Stimulated activated CD8-positive, alpha-beta memory T cell treated with anti-CD3 and anti-CD28 coated beads, Interleukin-4, amount 100 ng/mL, for 24 hours (primary cell): ENCODE results near the gene SENP3.
A peak's percentile ranks its signal among the peaks of the same experiment; 100 is the strongest.

Experiments
- DNase-seq: peaks from one replicate; pipeline ENCODE4 v3.0.0-alpha.2; 2020; ENCODE audit warnings: low read depth

The SENP3 gene

DNA sequence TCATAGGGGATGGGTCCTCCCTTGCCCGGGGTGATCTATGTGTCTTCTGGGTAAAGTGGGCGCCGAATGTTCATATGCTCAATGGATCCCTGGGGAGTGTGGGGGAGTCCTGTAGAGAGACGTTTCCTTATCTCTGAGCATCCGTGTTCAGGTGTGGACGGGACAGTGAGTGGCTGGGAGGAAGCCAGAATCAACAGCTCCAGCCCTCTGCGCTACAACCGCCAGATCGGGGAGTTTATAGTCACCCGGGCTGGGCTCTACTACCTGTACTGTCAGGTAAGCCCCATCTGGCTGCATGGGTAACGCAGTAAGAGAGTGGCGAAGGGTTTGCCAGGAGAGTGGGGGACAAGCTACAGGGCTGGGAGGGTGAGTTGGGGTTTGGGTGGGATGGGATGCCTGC is 5.1 kb upstream of the SENP3 start:
- no peak for DNase-seq

DNA sequence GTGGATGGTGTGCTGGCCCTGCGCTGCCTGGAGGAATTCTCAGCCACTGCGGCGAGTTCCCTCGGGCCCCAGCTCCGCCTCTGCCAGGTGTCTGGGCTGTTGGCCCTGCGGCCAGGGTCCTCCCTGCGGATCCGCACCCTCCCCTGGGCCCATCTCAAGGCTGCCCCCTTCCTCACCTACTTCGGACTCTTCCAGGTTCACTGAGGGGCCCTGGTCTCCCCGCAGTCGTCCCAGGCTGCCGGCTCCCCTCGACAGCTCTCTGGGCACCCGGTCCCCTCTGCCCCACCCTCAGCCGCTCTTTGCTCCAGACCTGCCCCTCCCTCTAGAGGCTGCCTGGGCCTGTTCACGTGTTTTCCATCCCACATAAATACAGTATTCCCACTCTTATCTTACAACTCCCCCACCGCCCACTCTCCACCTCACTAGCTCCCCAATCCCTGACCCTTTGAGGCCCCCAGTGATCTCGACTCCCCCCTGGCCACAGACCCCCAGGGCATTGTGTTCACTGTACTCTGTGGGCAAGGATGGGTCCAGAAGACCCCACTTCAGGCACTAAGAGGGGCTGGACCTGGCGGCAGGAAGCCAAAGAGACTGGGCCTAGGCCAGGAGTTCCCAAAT is 4.5 kb upstream of the SENP3 start:
- no peak for DNase-seq

DNA sequence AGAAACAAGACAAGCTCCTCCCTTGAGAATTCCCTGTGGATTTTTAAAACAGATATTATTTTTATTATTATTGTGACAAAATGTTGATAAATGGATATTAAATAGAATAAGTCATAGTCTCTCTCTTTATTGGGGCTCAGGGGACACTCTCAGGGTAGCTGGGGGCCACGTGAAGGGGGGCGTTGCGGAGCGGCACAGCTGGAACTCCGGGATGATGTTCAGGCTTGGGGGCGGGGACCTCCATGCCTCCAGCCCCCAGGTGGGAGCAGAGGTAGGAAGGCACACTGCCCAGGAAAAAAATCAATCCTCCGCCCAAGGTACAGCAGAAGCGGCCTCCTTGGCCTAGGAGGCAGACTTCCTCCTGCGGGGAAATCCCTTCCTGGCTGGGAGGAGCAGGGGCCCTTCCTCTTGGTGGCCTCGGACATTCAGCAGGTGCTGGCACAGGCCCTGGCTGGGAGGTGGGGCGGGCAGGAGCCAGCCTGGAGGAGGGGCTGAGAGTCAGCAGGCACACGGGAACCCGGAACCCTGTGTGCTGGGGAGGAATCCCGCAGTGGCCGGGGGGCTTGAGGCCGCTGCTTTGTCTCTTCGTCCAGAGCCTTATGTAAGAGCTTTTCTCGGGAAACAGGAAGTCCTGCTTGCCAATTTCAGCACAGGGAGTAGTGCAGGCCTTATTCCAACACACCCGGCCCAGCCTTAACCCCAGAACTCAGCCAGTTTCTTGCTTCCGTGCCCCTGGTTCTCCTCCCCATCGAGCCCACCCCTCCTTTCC is 3.8 kb upstream of the SENP3 start:
- DNase-seq: no peak

DNA sequence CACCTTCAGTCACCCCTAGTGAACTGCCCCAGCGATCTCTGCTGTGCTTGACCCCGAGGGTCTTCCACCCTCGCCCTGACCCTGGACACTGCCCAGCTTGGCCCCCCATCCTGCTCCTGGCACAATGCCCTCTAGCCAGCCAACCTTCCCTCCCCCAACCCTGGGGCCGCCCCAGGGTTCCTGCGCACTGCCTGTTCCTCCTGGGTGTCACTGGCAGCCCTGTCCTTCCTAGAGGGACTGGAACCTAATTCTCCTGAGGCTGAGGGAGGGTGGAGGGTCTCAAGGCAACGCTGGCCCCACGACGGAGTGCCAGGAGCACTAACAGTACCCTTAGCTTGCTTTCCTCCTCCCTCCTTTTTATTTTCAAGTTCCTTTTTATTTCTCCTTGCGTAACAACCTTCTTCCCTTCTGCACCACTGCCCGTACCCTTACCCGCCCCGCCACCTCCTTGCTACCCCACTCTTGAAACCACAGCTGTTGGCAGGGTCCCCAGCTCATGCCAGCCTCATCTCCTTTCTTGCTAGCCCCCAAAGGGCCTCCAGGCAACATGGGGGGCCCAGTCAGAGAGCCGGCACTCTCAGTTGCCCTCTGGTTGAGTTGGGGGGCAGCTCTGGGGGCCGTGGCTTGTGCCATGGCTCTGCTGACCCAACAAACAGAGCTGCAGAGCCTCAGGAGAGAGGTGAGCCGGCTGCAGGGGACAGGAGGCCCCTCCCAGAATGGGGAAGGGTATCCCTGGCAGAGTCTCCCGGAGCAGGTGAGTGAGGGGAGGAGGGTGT is 3.0 kb upstream of the SENP3 start, which contains the start of gene TNFSF13:
TSS of gene TNFSF13 (plus strand) at position 207 of the 776 bp plus-strand sequence. CDS start at position 497, 290 bp downstream.
- no peak for DNase-seq

GRCh38 chr17:7559320-7560171 is 2.2 kb upstream of the SENP3 start:
- no peak for DNase-seq

- peak; percentile 40 for DNase-seq
Observed at GRCh38 chr17:7560172-7561027, 1.3 kb upstream of the SENP3 start.

DNA sequence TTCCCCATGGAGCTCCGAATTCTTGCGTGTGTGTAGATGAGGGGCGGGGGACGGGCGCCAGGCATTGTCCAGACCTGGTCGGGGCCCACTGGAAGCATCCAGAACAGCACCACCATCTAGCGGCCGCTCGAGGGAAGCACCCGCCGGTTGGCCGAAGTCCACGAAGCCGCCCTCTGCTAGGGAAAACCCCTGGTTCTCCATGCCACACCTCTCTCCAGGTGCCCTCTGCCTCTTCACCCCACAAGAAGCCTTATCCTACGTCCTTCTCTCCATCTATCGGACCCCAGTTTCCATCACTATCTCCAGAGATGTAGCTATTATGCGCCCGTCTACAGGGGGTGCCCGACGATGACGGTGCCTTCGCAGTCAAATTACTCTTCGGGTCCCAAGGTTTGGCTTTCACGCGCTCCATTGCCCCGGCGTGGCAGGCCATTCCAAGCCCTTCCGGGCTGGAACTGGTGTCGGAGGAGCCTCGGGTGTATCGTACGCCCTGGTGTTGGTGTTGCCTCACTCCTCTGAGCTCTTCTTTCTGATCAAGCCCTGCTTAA is 617 bp upstream of the SENP3 start:
- DNase-seq: peak; percentile 76

- DNase-seq: no peak
Observed at GRCh38 chr17:7562208-7562605, 488 bp downstream of the SENP3 start.

GRCh38 chr17:7563115-7563869 is 1.6 kb downstream of the SENP3 start:
- DNase-seq: no peak

GRCh38 chr17:7569571-7569970 is 7.9 kb downstream of the SENP3 start:
- no peak for DNase-seq

GRCh38 chr17:7570351-7570750 is 8.6 kb downstream of the SENP3 start:
- no peak for DNase-seq

DNA sequence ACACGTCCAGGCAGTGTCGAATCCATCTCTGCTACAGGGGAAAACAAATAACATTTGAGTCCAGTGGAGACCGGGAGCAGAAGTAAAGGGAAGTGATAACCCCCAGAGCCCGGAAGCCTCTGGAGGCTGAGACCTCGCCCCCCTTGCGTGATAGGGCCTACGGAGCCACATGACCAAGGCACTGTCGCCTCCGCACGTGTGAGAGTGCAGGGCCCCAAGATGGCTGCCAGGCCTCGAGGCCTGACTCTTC is 10.5 kb downstream of the SENP3 start:
- no peak for DNase-seq

DNA sequence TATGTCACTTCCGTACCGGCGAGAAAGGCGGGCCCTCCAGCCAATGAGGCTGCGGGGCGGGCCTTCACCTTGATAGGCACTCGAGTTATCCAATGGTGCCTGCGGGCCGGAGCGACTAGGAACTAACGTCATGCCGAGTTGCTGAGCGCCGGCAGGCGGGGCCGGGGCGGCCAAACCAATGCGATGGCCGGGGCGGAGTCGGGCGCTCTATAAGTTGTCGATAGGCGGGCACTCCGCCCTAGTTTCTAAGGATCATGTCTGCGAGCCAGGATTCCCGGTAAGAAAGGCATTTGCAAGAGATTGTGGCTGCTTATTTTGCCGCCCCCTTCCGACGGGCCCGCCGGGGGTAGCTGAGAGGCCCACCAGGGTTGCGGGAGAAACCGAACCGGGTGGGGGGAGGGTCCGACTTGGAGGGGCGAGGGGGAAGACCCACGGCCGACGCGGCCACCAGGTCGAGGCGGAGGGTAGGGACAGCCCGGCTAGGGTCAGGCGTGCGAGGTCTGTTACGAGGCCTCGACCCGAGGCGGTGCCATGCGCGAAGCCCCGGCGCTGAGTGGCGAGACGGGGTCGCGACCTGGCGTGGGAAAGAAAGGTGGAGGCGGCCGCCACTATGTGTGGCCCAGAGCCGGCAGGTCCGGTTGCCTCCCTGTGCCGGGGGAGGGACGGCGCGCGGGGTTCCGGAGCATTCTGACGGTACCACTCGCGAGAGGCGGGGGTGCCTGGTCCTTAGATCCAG is 11.0 kb downstream of the SENP3 start:
- peak; percentile 99 for DNase-seq

- peak; percentile 86 for DNase-seq
Observed at GRCh38 chr17:7573324-7574080, 11.8 kb downstream of the SENP3 start.

DNA sequence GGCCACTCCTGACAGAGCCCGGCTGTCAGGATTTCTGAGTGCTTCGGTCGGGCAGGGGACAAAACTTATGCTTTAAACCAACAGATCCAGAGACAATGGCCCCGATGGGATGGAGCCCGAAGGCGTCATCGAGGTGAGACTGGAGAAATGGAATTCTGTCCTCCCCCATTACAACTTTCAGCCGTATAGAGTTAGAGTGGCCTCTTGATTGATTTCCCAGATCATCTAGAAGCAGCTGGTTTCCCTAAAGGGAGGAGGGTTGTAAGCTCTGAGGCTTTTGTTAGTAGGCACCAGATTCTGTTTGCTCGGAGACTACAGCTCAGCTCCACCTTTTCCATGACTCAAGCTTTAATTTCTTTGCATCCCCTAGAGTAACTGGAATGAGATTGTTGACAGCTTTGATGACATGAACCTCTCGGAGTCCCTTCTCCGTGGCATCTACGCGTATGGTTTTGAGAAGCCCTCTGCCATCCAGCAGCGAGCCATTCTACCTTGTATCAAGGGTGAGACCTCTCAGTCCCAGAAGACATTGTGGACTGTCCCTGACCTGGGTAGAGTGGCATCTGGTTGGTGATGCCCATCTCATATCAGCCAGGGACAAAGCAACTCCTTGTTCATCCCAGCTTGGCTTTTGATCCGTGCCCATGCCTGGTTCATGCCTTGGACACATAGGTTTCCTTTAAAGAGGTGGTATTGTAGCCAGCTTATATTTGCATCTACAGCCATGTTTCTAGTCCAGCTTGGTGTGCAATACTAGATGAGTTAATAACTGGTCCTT is 12.6 kb downstream of the SENP3 start:
- no peak for DNase-seq

DNA sequence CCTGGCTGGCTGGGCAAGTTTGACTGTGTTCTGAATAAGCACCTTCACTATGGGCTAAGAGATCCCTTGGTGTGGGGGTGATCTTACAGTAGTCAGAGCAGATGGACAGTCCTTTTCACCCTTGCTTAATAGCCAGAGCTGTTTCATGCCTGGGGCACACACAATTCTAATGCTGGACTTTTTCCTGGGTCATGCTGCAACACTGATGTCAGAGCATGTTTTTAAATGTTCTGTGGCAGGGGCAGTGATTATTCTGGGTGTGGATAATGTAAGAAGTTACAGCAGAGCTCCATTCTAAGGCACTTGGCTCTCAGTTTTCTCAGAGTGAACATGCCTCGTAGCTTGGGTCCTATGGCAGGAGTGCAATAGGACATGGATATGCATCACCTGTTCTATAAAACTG is 13.8 kb downstream of the SENP3 start:
- DNase-seq: no peak

DNA sequence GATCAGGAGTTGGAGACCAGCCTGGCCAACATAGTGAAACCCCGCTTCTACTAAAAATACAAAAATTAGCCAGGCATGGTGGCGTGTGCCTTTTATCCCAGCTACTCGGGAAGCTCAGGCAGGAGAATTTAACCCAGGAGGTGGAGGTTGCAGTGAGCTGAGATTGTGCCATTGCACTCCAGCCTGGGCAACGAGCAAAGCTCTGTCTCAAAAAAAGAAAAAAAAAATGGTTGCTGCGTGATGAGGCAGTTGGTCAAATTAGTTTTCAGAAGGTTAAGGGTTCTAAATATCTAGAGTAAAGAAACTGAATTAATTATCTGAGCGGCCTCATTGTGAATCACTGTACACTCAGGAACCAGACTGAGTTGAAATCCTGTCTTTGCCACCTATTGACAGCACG is 14.2 kb downstream of the SENP3 start:
- DNase-seq: no peak

DNA sequence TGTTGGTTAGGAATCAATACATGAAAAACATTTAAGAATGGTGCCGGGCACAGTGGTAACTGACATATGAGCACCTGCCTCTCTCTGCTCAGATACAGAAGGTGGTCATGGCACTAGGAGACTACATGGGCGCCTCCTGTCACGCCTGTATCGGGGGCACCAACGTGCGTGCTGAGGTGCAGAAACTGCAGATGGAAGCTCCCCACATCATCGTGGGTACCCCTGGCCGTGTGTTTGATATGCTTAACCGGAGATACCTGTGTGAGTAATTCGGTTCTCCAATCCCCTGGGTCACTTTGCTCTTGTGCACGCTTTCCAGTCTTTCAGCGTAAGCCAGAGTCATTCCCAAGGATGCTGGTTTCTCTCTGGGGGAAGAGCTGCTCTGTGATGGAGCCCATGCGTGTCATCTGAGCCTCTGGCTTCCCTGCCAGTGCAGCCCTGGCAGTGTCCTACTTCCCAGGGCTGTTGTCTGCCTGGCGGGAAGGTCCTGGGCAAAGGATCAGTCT is 14.8 kb downstream of the SENP3 start:
- no peak for DNase-seq
